KMS-11 (cell line): ENCODE data around the gene ENTR1.

Source experiments
- H2AFZ ChIP-seq: fragments of 200-600 bp; sonication (generic); 2 replicates; pipeline ENCODE4 v1.6.1; 2016; ENCODE audit warnings: antibody characterized with exemption, mixed run types, low read depth
- H3K27ac ChIP-seq: fragments of 200-600 bp; sonication (generic); 2 replicates; pipeline ENCODE4 v1.6.1; 2016; ENCODE audit warnings: mild to moderate bottlenecking, mixed run types
- H3K27me3 ChIP-seq: fragments of 200-600 bp; sonication (generic); 2 replicates; pipeline ENCODE4 v1.6.1; 2017; ENCODE audit warnings: mild to moderate bottlenecking, low read depth, mixed run types, moderate library complexity; ENCODE audit not compliant: insufficient read depth
- H3K36me3 ChIP-seq: fragments of 200-600 bp; sonication (generic); 2 replicates; pipeline ENCODE4 v1.6.1; 2017; ENCODE audit warnings: mild to moderate bottlenecking, mixed run types; ENCODE audit not compliant: insufficient read depth
- H3K4me1 ChIP-seq: fragments of 200-600 bp; sonication (generic); 2 replicates; pipeline ENCODE4 v1.6.1; 2016; ENCODE audit warnings: mild to moderate bottlenecking, low read depth, mixed run types; ENCODE audit not compliant: poor library complexity, severe bottlenecking
- H3K4me2 ChIP-seq: fragments of 200-600 bp; sonication (generic); 2 replicates; pipeline ENCODE4 v1.7.0; 2016; ENCODE audit warnings: mild to moderate bottlenecking, mixed run types
- H3K4me3 ChIP-seq: fragments of 200-600 bp; sonication (generic); IDR thresholded peaks from 2 replicates; pipeline ENCODE4 v1.6.1; 2017; ENCODE audit warnings: low read depth, low read length, mixed read lengths; ENCODE audit not compliant: insufficient read depth
- H3K79me2 ChIP-seq: fragments of 200-600 bp; sonication (generic); 2 replicates; pipeline ENCODE4 v1.6.1; 2016; ENCODE audit warnings: low read depth, mixed run types; ENCODE audit not compliant: insufficient read depth
- H3K9ac ChIP-seq: fragments of 200-600 bp; sonication (generic); 2 replicates; pipeline ENCODE4 v1.6.1; 2016; ENCODE audit warnings: mild to moderate bottlenecking, mixed run types
- H4K20me1 ChIP-seq: fragments of 200-600 bp; sonication (generic); 2 replicates; pipeline ENCODE4 v1.6.1; 2016; ENCODE audit warnings: mild to moderate bottlenecking, mixed run types; ENCODE audit not compliant: insufficient read depth
- CTCF ChIP-seq: fragments of 200-600 bp; sonication (generic); conservative IDR thresholded peaks from 2 replicates; pipeline ENCODE4 v1.6.1; 2017; ENCODE audit warnings: low read depth, mild to moderate bottlenecking, antibody characterized with exemption, low read length, moderate library complexity, mixed read lengths

The ENTR1 gene

GRCh38 chr9:136448655-136449054, 38.2 kb upstream of the ENTR1 start:
- Histone ChIP-seq H3K36me3 (peaks cover 3% of the 10 kb centered on the region; the same call in 1 of the 2 replicates), H3K4me1 (no peaks in the 10 kb centered on the region)
- no peak for TF ChIP-seq CTCF

GRCh38 chr9:136447173-136447778, 36.9 kb upstream of the ENTR1 start:
- no peak overlapping the region for H3K4me3 ChIP-seq
- H3K27ac ChIP-seq: no peak overlapping the region
- no peak overlapping the region for H2AFZ ChIP-seq
- H3K79me2 ChIP-seq: no peaks in the 10 kb centered on the region
- peaks cover 3% of the 10 kb centered on the region; the same call in 1 of the 2 replicates for H3K36me3 ChIP-seq
- H3K4me1 ChIP-seq: no peaks in the 10 kb centered on the region
- no peak overlapping the region for H3K9ac ChIP-seq
- TF ChIP-seq CTCF: no peak
- H3K27me3 ChIP-seq: no peaks in the 10 kb centered on the region
- no peak overlapping the region for H3K4me2 ChIP-seq
- H4K20me1 ChIP-seq: no peaks in the 10 kb centered on the region

More at GRCh38 chr9:136448655-136449054, 38.2 kb upstream of the ENTR1 start:
- H3K4me2 ChIP-seq: no peak overlapping the region
- H4K20me1 ChIP-seq: no peaks in the 10 kb centered on the region
- no peaks in the 10 kb centered on the region for H3K79me2 ChIP-seq
- no peak overlapping the region for H3K9ac ChIP-seq
- no peaks in the 10 kb centered on the region for H3K27me3 ChIP-seq
- H3K4me3 ChIP-seq: no peak overlapping the region
- no peak overlapping the region for H3K27ac ChIP-seq
- H2AFZ ChIP-seq: no peak overlapping the region

- no peak overlapping the region for H3K9ac ChIP-seq
- no peaks in the 10 kb centered on the region for H3K4me1 ChIP-seq
- no peak overlapping the region for H2AFZ ChIP-seq
- no peaks in the 10 kb centered on the region for H3K79me2 ChIP-seq
- no peaks in the 10 kb centered on the region for H4K20me1 ChIP-seq
- H3K36me3 ChIP-seq: peaks cover 3% of the 10 kb centered on the region; the same call in 1 of the 2 replicates
- H3K4me2 ChIP-seq: no peak overlapping the region
- H3K27me3 ChIP-seq: no peaks in the 10 kb centered on the region
- no peak overlapping the region for H3K27ac ChIP-seq
- TF ChIP-seq CTCF: no peak
- H3K4me3 ChIP-seq: no peak overlapping the region
These were observed 35.4 kb upstream of the ENTR1 start for GRCh38 chr9:136445799-136446198.

- Histone ChIP-seq H3K4me1 (peaks cover 6% of the 10 kb centered on the region), H3K4me2 (no peak overlapping the region), H3K4me3 (no peak overlapping the region), H3K27me3 (no peaks in the 10 kb centered on the region), H3K9ac (no peak overlapping the region), H3K79me2 (no peaks in the 10 kb centered on the region), H4K20me1 (no peaks in the 10 kb centered on the region), H3K36me3 (peaks cover 3% of the 10 kb centered on the region; the same call in 1 of the 2 replicates), H3K27ac (no peak overlapping the region), H2AFZ (no peak overlapping the region)
- no peak for TF ChIP-seq CTCF
These were observed 33.7 kb upstream of the ENTR1 start for GRCh38 chr9:136444102-136444501.
